LHCN-M2 (cell line): ENCODE results near the gene JPH4. TPM values are rescaled to one million over a fixed set of nuclear protein-coding genes. Genes with fewer than 3 reads are reported as not detected.
"Not testable (repeated sequence)": the region's sequence is repeated elsewhere in the genome, so short reads cannot be mapped to it uniquely, and the experiment has no call there.

Experiments used
- DNase-seq: peaks from one replicate; pipeline ENCODE4 v3.0.0-alpha.2; 2012; ENCODE audit warnings: low read depth
- total RNA-seq: library from RNA; depleted of rRNA; stranded (reverse); fragments of >200 nt; gene quantifications from 2 replicates; pipeline ENCODE4 v1.2.3, GENCODE V29; 2014

JPH4 gene
- total RNA-seq, 1 experiment from 2014 or later, result not detected

GRCh38 chr14:23548351-23549318 lies 30.0 kb downstream of the JPH4 start:
- no peak for DNase-seq

DNA sequence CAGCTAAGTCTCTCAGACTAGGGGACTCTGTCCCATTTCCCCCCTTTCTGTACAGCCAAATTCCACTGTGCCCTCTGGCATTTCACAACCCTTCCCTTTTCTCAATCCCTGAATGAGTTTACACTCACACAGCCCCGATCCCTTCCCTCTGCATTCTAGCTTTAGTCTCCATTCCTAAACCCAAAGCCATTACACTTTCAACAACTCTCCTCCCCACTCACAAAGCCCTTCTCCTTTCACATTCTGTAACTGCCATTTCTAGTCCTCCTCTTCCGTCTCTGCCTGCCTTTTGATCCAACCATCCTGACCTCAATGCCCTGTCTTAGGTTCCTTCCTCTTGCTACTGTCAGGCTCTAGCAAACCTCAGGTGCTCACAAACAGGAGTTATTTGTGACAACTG lies 30.7 kb downstream of the JPH4 start:
- DNase-seq, result no peak

GRCh38 chr14:23546450-23547035 lies 32.0 kb downstream of the JPH4 start:
- DNase-seq, result no peak

DNA sequence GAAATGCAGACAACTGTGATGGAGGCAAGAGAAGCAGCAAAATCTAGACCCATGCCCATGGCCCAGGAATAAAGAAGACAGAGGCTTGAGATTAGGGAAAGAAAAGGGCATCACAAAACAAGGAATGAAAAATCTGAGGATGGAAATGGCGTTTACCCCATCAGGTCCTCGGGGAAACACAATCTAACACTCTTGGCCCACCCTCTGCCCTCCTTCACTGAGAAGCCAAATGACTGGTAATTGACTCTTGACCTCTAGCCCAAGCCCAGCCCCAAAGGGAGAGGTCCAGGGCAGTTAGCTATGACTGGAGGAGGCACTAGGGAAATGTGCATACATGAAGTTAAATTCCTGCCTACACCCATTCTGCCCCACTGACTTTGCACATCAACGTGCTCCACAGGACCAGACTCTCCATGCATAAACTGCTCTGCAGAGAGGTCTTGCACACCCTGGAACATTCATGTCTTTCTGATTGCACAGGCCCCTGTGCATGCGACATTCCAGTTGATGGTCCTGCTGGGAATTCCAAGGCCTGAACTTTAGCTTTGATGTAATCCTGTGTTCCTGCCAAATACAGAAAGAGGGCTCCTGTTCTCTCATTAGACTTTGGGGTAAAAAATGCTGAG lies 32.7 kb downstream of the JPH4 start:
- no peak for DNase-seq

GRCh38 chr14:23544511-23545447 lies 33.8 kb downstream of the JPH4 start:
- no peak for DNase-seq

DNA sequence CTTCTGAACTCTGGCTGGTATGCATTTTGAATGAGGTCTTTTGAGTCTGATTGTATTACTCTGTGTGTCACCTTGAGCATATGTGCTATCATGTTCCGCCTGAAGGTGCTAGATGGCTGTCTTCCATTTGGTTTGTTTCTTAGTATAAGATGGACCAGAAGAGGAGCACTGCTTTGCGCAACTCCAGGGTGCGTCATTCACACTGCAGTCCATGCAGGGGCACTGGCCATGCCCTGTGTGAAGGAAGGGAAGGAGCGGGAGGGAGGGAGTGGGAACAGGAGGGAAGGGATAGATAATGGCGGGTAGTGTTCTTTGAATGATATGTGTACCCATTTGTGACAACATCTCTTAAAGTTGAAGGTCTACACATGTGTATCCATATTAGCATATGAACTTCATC lies 35.2 kb downstream of the JPH4 start:
- DNase-seq, result no peak

DNA sequence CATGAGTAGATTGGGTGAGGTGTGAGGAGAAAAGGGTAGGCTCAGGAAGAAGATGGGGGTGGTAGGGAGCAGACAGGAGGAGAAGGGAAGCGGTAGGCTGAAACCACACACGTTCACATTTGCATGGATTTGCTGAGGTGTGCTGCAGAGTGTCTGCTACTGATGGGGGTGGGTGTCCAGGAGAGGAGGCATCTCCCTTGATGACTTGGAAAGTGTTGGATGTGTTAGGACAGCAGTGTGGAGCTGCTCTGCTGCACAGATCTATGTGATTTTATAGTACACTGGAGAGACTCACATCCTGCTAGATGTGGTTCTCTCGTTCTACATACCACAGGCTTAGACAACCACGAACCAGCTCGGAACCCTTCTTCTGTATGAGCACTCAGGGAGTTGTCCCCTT lies 36.3 kb downstream of the JPH4 start:
- no peak for DNase-seq

- no peak for DNase-seq
Measured at GRCh38 chr14:23540141-23540469, 38.5 kb downstream of the JPH4 start.

DNA sequence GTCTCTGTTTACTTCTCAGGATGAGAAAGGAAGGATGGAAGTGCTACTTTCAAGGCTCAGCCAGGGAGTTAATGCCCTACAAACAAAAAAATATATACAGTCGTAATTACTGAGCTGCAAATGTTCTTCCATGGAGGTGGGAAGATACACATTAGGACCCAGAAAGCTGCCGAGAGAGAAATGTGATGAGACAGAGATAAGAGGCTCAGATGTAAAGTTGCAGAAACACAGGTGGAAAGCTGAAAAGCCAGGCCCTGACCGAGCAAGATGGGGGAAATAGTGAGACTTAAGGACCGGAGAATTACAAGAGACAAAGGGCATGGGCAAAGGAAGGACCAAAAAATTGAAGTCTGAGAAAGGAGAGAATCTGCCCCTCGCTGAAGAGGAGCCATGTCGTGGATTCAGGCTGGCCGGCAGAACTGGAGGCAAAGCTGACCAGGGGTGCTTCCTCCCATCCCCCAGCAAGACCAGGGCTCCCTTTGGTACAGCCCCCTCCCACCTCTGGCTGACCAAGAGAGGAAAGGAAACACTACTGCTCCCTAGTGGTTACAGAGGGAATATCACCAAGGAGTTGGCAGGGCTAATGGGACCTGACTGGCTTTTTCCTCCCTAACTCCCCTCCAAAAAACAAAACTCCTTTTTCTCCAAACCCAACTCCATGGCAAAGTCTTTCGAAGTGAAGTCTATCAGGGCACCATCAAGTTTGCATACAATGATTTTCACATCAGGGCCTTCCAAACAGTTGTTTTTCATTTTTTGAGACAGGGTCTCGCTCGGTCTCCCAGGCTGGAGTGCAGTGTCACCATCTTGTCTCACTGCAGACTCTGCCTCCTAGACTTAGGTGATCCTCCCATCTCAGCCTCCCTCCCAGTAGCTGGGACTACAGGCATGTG lies 39.1 kb downstream of the JPH4 start:
- peak; percentile 38 for DNase-seq

GRCh38 chr14:23538785-23539184 lies 39.8 kb downstream of the JPH4 start:
- no peak for DNase-seq

- DNase-seq, result no peak
Measured at GRCh38 chr14:23538050-23538718, 40.4 kb downstream of the JPH4 start.

- DNase-seq, result peak; percentile 48
Measured at GRCh38 chr14:23537351-23538049, 41.1 kb downstream of the JPH4 start.

GRCh38 chr14:23536906-23537305 lies 41.7 kb downstream of the JPH4 start:
- DNase-seq, result not testable (repeated sequence)

GRCh38 chr14:23536494-23536893 lies 42.1 kb downstream of the JPH4 start:
- no peak for DNase-seq

GRCh38 chr14:23535943-23536342 lies 42.6 kb downstream of the JPH4 start:
- DNase-seq, result no peak

GRCh38 chr14:23533652-23534435 lies 44.7 kb downstream of the JPH4 start:
- DNase-seq, result no peak

GRCh38 chr14:23532658-23533057 lies 45.9 kb downstream of the JPH4 start:
- no peak for DNase-seq

GRCh38 chr14:23531391-23531790 lies 47.2 kb downstream of the JPH4 start:
- no peak for DNase-seq
